Measurements from ENCODE around the gene GLDN.
A peak's percentile ranks its signal among the peaks of the same experiment; 100 is the strongest.
"Not testable (repeated sequence)": the region's sequence is repeated elsewhere in the genome, so short reads cannot be mapped to it uniquely, and the experiment has no call there.

GLDN gene

GRCh38 chr15:51405693-51406523 is 64.5 kb downstream of the GLDN start:
- no peak overlapping the region for H3K27ac ChIP-seq (ENCODE audit: insufficient read depth in 1 of 2, low read depth in 1 of 2, low read length in 2 of 2, poor library complexity in 1 of 2, severe bottlenecking in 2 of 2)
- 25% methylated on average over 9 of the region's 11 CpGs for WGBS (ENCODE audit: insufficient coverage)
- DNase-seq, result peak; percentile 13 to 44 (median 33)
- no peaks in the 10 kb centered on the region for H3K36me3 ChIP-seq (ENCODE audit: control insufficient read depth in 4 of 4, insufficient read depth in 4 of 4, low read length in 3 of 4)
- H3K9me3 ChIP-seq (ENCODE audit: control extremely low read depth in 1 of 5, control insufficient read depth in 4 of 5, insufficient read depth in 2 of 5, low read depth in 1 of 5, low read length in 4 of 5), result peaks cover 0 to 4% (median 0%) of the 10 kb centered on the region in 5 experiments
- H3K27me3 ChIP-seq (replicated peaks in 2 of 5; ENCODE audit: control insufficient read depth in 4 of 5, insufficient read depth in 5 of 5, low read length in 4 of 5), result peaks cover 0 to 6% (median 2%) of the 10 kb centered on the region in 5 experiments
- H3K4me1 ChIP-seq (ENCODE audit: control extremely low read depth in 1 of 4, control insufficient read depth in 4 of 4, insufficient read depth in 4 of 4, low read length in 3 of 4), result peaks cover 0 to 8% (median 0%) of the 10 kb centered on the region in 4 experiments
- ChIA-PET POLR2A (interaction anchor here (0.7 kb wide), 1 partner anchor 10 kb away, joined by 3 read pairs; no protein-coding TSS in a partner anchor), CTCF (interaction anchor here (0.7 kb wide), 1 partner anchor 243 kb away, joined by 3 read pairs; no protein-coding TSS in a partner anchor)
- H3K4me3 ChIP-seq (ENCODE audit: control insufficient read depth in 1 of 7, extremely low read depth in 1 of 7, insufficient read depth in 4 of 7, low read depth in 2 of 7, low read length in 6 of 7), result peak overlapping the region in 1 of 7 experiments; percentile 46

GRCh38 chr15:51414256-51414860 is 72.9 kb downstream of the GLDN start:
- ChIA-PET CTCF (interaction anchor here (1.3 to 2.6 kb wide), 3 partner anchors 9 to 12 kb away, joined by 4 to 7 read pairs (median 4); no protein-coding TSS in a partner anchor), POLR2A (no interaction called here)
- Histone ChIP-seq H3K27ac (ENCODE audit: insufficient read depth in 1 of 2, low read depth in 1 of 2, low read length in 2 of 2, poor library complexity in 1 of 2, severe bottlenecking in 2 of 2) (no peak overlapping the region), H3K36me3 (ENCODE audit: control insufficient read depth in 4 of 4, insufficient read depth in 4 of 4, low read length in 3 of 4) (no peaks in the 10 kb centered on the region), H3K4me3 (ENCODE audit: control insufficient read depth in 1 of 7, extremely low read depth in 1 of 7, insufficient read depth in 4 of 7, low read depth in 2 of 7, low read length in 6 of 7) (no peak overlapping the region), H3K4me1 (ENCODE audit: control extremely low read depth in 1 of 4, control insufficient read depth in 4 of 4, insufficient read depth in 4 of 4, low read length in 3 of 4) (no peaks in the 10 kb centered on the region), H3K27me3 (replicated peaks in 2 of 5; ENCODE audit: control insufficient read depth in 4 of 5, insufficient read depth in 5 of 5, low read length in 4 of 5) (no peaks in the 10 kb centered on the region), H3K9me3 (ENCODE audit: control extremely low read depth in 1 of 5, control insufficient read depth in 4 of 5, insufficient read depth in 2 of 5, low read depth in 1 of 5, low read length in 4 of 5) (peaks cover 0 to under 1% (median 0%) of the 10 kb centered on the region in 5 experiments)
- no peak for DNase-seq
- WGBS (ENCODE audit: insufficient coverage), result 95% methylated on average over 4 of the region's 4 CpGs

- ChIA-PET CTCF (interaction anchor here (2.6 kb wide), 1 partner anchor 14 kb away, joined by 7 read pairs; no protein-coding TSS in a partner anchor), POLR2A (interaction anchor here (0.7 kb wide), 1 partner anchor 10 kb away, joined by 3 read pairs; no protein-coding TSS in a partner anchor)
- H3K27me3 ChIP-seq (replicated peaks in 2 of 5; ENCODE audit: control insufficient read depth in 4 of 5, insufficient read depth in 5 of 5, low read length in 4 of 5), result no peaks in the 10 kb centered on the region
- no peak for DNase-seq
- WGBS (ENCODE audit: insufficient coverage), result 61% methylated on average over 2 of the region's 4 CpGs
- no peaks in the 10 kb centered on the region for H3K4me1 ChIP-seq (ENCODE audit: control extremely low read depth in 1 of 4, control insufficient read depth in 4 of 4, insufficient read depth in 4 of 4, low read length in 3 of 4)
- no peak overlapping the region for H3K27ac ChIP-seq (ENCODE audit: insufficient read depth in 1 of 2, low read depth in 1 of 2, low read length in 2 of 2, poor library complexity in 1 of 2, severe bottlenecking in 2 of 2)
- H3K9me3 ChIP-seq (ENCODE audit: control extremely low read depth in 1 of 5, control insufficient read depth in 4 of 5, insufficient read depth in 2 of 5, low read depth in 1 of 5, low read length in 4 of 5), result no peaks in the 10 kb centered on the region
- no peak overlapping the region for H3K4me3 ChIP-seq (ENCODE audit: control insufficient read depth in 1 of 7, extremely low read depth in 1 of 7, insufficient read depth in 4 of 7, low read depth in 2 of 7, low read length in 6 of 7)
- no peaks in the 10 kb centered on the region for H3K36me3 ChIP-seq (ENCODE audit: control insufficient read depth in 4 of 4, insufficient read depth in 4 of 4, low read length in 3 of 4)
Observed at GRCh38 chr15:51416129-51416528, 74.7 kb downstream of the GLDN start.

GRCh38 chr15:51423040-51423439 is 81.6 kb downstream of the GLDN start:
- CTCF ChIA-PET; DNase-seq; H3K27me3 ChIP-seq (replicated peaks in 2 of 5; ENCODE audit: control insufficient read depth in 4 of 5, insufficient read depth in 5 of 5, low read length in 4 of 5); H3K36me3 ChIP-seq (ENCODE audit: control insufficient read depth in 4 of 4, insufficient read depth in 4 of 4, low read length in 3 of 4); H3K4me1 ChIP-seq (ENCODE audit: control extremely low read depth in 1 of 4, control insufficient read depth in 4 of 4, insufficient read depth in 4 of 4, low read length in 3 of 4); H3K4me3 ChIP-seq (ENCODE audit: control insufficient read depth in 1 of 7, extremely low read depth in 1 of 7, insufficient read depth in 4 of 7, low read depth in 2 of 7, low read length in 6 of 7); POLR2A ChIA-PET; H3K27ac ChIP-seq (ENCODE audit: insufficient read depth in 1 of 2, low read depth in 1 of 2, low read length in 2 of 2, poor library complexity in 1 of 2, severe bottlenecking in 2 of 2); H3K9me3 ChIP-seq (ENCODE audit: control extremely low read depth in 1 of 5, control insufficient read depth in 4 of 5, insufficient read depth in 2 of 5, low read depth in 1 of 5, low read length in 4 of 5): not testable (repeated sequence)
- 100% methylated on average over 1 of the region's 16 CpGs for WGBS (ENCODE audit: insufficient coverage)

GRCh38 chr15:51424780-51425179 is 83.3 kb downstream of the GLDN start:
- ChIA-PET CTCF (interaction anchor here (0.9 to 1.0 kb wide), 2 partner anchors 22 to 23 kb away, joined by 3 read pairs; no protein-coding TSS in a partner anchor), POLR2A (no interaction called here)
- Histone ChIP-seq H3K4me1 (ENCODE audit: control extremely low read depth in 1 of 4, control insufficient read depth in 4 of 4, insufficient read depth in 4 of 4, low read length in 3 of 4) (no peaks in the 10 kb centered on the region), H3K27me3 (replicated peaks in 2 of 5; ENCODE audit: control insufficient read depth in 4 of 5, insufficient read depth in 5 of 5, low read length in 4 of 5) (no peaks in the 10 kb centered on the region), H3K4me3 (ENCODE audit: control insufficient read depth in 1 of 7, extremely low read depth in 1 of 7, insufficient read depth in 4 of 7, low read depth in 2 of 7, low read length in 6 of 7) (no peak overlapping the region), H3K36me3 (ENCODE audit: control insufficient read depth in 4 of 4, insufficient read depth in 4 of 4, low read length in 3 of 4) (no peaks in the 10 kb centered on the region), H3K9me3 (ENCODE audit: control extremely low read depth in 1 of 5, control insufficient read depth in 4 of 5, insufficient read depth in 2 of 5, low read depth in 1 of 5, low read length in 4 of 5) (no peaks in the 10 kb centered on the region), H3K27ac (ENCODE audit: insufficient read depth in 1 of 2, low read depth in 1 of 2, low read length in 2 of 2, poor library complexity in 1 of 2, severe bottlenecking in 2 of 2) (no peak overlapping the region)
- no CpG with 5 or more reads among the region's 1 CpG for WGBS (ENCODE audit: insufficient coverage)
- DNase-seq, result no peak

GRCh38 chr15:51425517-51426040 is 84.1 kb downstream of the GLDN start:
- ChIA-PET POLR2A (no interaction called here), CTCF (interaction anchor here (0.9 to 1.0 kb wide), 2 partner anchors 22 to 24 kb away, joined by 3 read pairs; no protein-coding TSS in a partner anchor)
- DNase-seq, result no peak

More at GRCh38 chr15:51425517-51426040, 84.1 kb downstream of the GLDN start:
- Histone ChIP-seq H3K36me3 (ENCODE audit: control insufficient read depth in 4 of 4, insufficient read depth in 4 of 4, low read length in 3 of 4) (no peaks in the 10 kb centered on the region), H3K27me3 (replicated peaks in 2 of 5; ENCODE audit: control insufficient read depth in 4 of 5, insufficient read depth in 5 of 5, low read length in 4 of 5) (no peaks in the 10 kb centered on the region), H3K4me1 (ENCODE audit: control extremely low read depth in 1 of 4, control insufficient read depth in 4 of 4, insufficient read depth in 4 of 4, low read length in 3 of 4) (no peaks in the 10 kb centered on the region), H3K9me3 (ENCODE audit: control extremely low read depth in 1 of 5, control insufficient read depth in 4 of 5, insufficient read depth in 2 of 5, low read depth in 1 of 5, low read length in 4 of 5) (no peaks in the 10 kb centered on the region), H3K4me3 (ENCODE audit: control insufficient read depth in 1 of 7, extremely low read depth in 1 of 7, insufficient read depth in 4 of 7, low read depth in 2 of 7, low read length in 6 of 7) (no peak overlapping the region), H3K27ac (ENCODE audit: insufficient read depth in 1 of 2, low read depth in 1 of 2, low read length in 2 of 2, poor library complexity in 1 of 2, severe bottlenecking in 2 of 2) (no peak overlapping the region)
- no CpG with 5 or more reads among the region's 1 CpG for WGBS (ENCODE audit: insufficient coverage)
